Measurements from ENCODE around the gene PTPRF. TPM values are rescaled to one million over a fixed set of nuclear protein-coding genes. Genes with fewer than 3 reads are reported as not detected.
A peak's percentile ranks its signal among the peaks of the same experiment; 100 is the strongest.

Gene PTPRF
- total RNA-seq, 2 donors from 2014 or later: 0.33 to 1.3 TPM

DNA sequence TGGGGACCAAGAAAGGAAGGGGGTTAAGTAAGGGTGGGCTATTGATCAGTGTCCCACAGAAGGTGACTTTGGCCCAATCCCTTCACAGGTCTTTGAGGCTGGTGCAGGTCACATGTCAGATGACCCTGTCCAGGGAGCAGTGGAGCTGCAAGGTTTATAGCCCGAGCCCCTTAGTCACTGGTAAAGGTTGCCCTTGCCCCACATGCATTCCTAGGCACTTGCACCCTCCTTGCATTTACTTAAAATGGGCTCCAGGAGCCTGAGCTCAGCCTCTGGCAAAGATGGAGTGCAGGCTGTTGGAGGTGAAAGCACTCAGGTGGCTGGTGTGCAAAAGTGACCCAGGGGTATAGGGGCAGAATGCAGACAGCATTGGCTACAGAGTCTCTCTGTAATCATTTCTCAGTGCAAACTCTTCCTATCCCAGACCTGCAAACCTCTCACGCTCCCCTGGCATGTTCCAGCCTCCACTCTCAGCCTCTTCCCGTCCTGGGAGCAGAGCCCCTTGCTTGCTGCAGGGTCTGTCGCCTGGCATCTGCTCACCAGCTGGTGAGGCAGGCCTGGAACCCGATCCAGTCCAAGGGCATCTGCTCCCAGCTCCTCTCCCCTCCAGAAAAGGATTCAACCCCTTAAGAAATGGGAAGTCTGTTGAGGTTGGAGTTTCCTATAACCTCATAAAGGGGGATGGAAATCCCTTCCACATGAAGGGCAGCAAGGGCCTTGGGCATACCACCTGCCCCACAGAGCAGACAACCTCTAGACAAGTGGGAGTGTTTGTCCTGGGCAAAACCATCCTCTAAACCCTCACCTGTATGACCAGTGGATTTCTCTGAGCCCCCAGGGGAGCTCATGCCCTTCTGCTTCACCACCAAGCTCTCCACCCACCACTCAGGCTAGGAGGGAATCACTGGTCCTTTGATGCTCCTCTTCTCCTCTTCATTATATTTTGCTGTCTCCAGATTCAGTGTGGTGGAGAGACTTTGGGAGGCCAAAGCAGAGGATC, 23.1 kb upstream of the PTPRF start:
- Mint-ChIP-seq H3K4me1 (ENCODE audit: low read depth in 2 of 2) (peaks cover 0 to 2% of the 10 kb centered on the region in 2 donors), H3K36me3 (no peaks in the 10 kb centered on the region), H3K4me3 (no peak overlapping the region), H3K27me3 (peaks cover 0 to 10% of the 10 kb centered on the region in 2 donors), H3K27ac (no peak overlapping the region), H3K9me3 (no peaks in the 10 kb centered on the region)
- DNase-seq (ENCODE audit: low spot score) (no peak), ATAC-seq (no peak)

DNA sequence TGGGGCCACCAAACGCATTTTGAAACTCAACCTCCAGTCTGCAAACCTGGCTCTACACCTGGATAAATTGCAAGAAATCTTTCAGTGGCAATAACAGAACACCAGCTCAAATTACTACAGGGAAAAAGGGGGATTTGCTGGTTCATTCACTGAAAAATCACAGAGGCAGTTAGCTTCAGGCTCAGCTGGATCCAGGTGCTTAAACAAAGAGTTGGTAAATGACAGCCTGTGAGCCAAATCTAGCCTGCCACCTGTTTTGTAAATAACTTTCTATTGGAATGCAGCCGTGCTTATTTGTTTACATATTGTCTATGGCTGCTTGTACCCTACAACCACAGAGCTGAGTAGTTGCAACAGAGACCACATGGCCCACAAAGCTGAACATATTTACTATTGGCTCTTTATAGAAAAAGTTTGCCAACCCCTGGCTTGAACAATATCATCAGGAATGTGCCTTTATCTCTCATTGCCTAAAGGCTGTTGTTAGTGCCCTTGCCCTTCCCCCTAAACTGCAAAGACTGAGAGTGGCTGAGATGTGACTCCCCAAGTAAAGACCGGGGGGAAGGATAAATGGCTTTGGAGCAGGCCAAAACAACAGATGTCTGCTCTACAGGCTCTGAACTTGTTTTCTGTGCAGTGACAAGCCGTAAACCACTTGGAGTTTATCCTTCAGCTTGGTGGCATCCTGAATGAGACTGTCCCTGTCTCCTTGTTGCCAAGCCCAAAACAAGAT, 21.5 kb upstream of the PTPRF start:
- ATAC-seq (no peak), DNase-seq (ENCODE audit: low spot score) (no peak)
- H3K9me3 Mint-ChIP-seq: no peaks in the 10 kb centered on the region
- H3K36me3 Mint-ChIP-seq: no peaks in the 10 kb centered on the region
- H3K4me3 Mint-ChIP-seq: no peak overlapping the region
- H3K4me1 Mint-ChIP-seq (ENCODE audit: low read depth in 2 of 2): peaks cover 0 to 2% of the 10 kb centered on the region in 2 donors
- H3K27me3 Mint-ChIP-seq: peaks cover 0 to 12% of the 10 kb centered on the region in 2 donors
- H3K27ac Mint-ChIP-seq: no peak overlapping the region

DNA sequence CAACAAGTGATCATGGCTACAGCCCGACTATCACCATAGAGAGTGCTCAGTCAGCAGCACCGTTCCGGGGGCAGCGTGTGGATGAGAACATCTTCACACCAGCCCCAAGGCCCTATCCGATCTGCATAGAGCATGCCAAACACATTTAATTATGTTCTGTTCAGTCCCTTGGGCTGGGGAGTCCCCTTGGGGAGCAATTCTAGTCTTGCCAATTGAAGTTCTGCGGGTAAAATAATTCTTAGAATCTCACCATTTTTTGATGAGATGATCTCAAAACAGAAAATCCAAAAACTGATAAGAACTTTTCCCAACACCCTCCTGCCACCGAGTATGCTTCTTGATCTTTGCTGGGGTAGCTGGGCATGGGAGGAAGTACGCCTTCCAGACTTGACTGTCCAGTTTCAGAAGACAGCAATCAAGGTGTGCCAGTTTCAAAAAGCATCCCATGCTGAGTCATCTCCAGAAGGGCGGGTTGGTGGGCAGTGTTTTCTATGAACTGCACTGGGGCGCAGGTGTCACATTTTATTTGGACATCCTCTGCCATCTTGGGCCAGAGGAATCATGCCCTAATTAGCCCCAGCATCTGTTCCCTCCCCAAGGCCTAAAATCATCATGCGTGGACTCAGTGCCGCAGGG, 20.8 kb upstream of the PTPRF start:
- no peak for DNase-seq (ENCODE audit: low spot score)
- H3K27me3 Mint-ChIP-seq: peaks cover 0 to 17% of the 10 kb centered on the region in 2 donors
- H3K36me3 Mint-ChIP-seq: no peaks in the 10 kb centered on the region
- peaks cover 0 to 2% of the 10 kb centered on the region in 2 donors for H3K4me1 Mint-ChIP-seq (ENCODE audit: low read depth in 2 of 2)
- peak in 1 of 2 donors; percentile 35 for ATAC-seq
- no peak overlapping the region for H3K4me3 Mint-ChIP-seq
- H3K27ac Mint-ChIP-seq: no peak overlapping the region
- no peaks in the 10 kb centered on the region for H3K9me3 Mint-ChIP-seq

DNA sequence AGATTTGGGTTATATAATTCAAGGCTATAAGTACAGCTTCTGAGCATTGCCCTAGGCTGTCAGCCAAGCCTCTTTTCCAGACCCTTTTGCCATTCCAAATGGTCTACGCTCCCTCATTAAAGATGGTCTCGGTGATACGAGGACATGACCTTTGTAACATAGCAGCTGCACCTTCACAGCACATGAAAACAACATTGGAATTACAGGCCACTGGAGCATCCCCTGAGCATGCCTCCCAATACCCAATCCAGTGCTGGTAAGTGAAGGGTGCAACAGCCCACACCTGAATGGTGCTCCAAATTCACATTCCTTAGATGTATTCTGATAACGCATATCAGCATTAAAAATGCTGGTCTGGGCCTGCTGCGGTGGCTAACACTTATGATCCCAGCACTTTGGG, 20.1 kb upstream of the PTPRF start:
- Mint-ChIP-seq H3K27ac (no peak overlapping the region), H3K4me3 (no peak overlapping the region), H3K9me3 (no peaks in the 10 kb centered on the region), H3K4me1 (ENCODE audit: low read depth in 2 of 2) (peaks cover 0 to 2% of the 10 kb centered on the region in 2 donors), H3K27me3 (peaks cover 0 to 20% of the 10 kb centered on the region in 2 donors), H3K36me3 (no peaks in the 10 kb centered on the region)
- no peak for ATAC-seq
- DNase-seq (ENCODE audit: low spot score): no peak

DNA sequence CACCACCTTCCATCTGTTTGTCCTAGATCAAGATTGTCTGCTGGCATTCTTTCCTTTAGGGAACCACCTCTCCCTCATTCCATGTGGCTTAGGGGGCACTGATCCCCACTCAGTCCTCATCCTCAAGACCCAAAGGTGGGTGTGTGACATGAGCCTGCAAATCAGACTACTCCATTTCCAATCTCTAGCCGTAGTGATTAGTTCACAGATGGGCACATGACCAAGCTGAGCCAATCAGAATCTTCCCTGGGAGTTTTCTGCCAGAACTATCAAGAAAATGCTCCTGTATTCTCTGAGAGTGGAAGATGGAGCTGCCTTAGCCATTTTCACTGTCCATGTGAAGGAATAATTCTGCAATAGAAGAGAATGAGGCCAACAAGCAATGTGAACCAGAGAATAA, 19.3 kb upstream of the PTPRF start:
- no peaks in the 10 kb centered on the region for H3K9me3 Mint-ChIP-seq
- no peak overlapping the region for H3K4me3 Mint-ChIP-seq
- no peak overlapping the region for H3K27ac Mint-ChIP-seq
- peaks cover 0 to 20% of the 10 kb centered on the region in 2 donors for H3K27me3 Mint-ChIP-seq
- no peak for DNase-seq (ENCODE audit: low spot score)
- H3K36me3 Mint-ChIP-seq: no peaks in the 10 kb centered on the region
- H3K4me1 Mint-ChIP-seq (ENCODE audit: low read depth in 2 of 2): peaks cover 0 to 2% of the 10 kb centered on the region in 2 donors
- ATAC-seq: no peak

DNA sequence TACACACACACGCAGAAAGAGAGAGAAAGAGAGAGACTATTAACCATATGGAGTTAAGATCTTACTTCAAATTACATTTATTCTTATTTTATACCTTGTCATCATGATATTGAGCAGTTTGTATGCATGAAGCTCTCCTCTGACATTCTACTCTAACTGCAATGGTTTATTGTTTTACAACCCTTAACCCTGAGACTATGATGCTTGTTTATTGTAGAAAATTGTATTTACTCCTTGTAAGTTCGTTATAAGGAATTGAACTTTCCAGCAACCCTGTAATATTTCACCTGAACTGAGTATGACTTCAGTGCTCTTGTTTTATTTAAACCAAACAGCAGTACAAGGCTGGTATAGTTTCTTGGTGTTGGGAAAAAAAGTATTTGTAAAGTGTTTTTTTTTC, 18.6 kb upstream of the PTPRF start:
- no peaks in the 10 kb centered on the region for H3K36me3 Mint-ChIP-seq
- no peaks in the 10 kb centered on the region for H3K4me1 Mint-ChIP-seq (ENCODE audit: low read depth in 2 of 2)
- DNase-seq (ENCODE audit: low spot score) (no peak), ATAC-seq (no peak)
- H3K4me3 Mint-ChIP-seq: no peak overlapping the region
- H3K27ac Mint-ChIP-seq: no peak overlapping the region
- H3K9me3 Mint-ChIP-seq: no peaks in the 10 kb centered on the region
- H3K27me3 Mint-ChIP-seq: peaks cover 0 to 19% of the 10 kb centered on the region in 2 donors

DNA sequence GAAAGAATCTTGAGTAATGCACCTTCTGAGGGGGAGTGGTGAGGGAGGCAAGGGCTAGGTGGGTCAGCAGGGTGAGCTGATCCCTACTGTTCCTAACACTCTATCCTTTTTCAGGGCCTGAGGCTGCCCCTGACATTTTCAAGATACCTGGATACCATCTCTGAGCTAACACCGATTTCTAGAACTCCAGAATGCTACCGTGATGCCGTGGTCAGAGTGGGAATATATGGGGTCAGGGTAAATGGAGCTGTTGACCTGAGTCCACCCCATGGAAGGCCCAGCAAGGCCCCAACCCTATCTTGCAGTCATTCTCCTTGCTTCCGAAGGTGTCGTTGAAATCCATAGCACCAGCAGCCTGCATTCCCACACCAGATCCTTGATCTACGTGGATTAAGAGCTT, 18.0 kb upstream of the PTPRF start:
- ATAC-seq (no peak), DNase-seq (ENCODE audit: low spot score) (peak; percentile 32)
- H3K4me1 Mint-ChIP-seq (ENCODE audit: low read depth in 2 of 2): no peaks in the 10 kb centered on the region
- H3K27me3 Mint-ChIP-seq: peaks cover 0 to 19% of the 10 kb centered on the region in 2 donors
- no peaks in the 10 kb centered on the region for H3K36me3 Mint-ChIP-seq
- H3K4me3 Mint-ChIP-seq: no peak overlapping the region
- H3K9me3 Mint-ChIP-seq: no peaks in the 10 kb centered on the region
- H3K27ac Mint-ChIP-seq: no peak overlapping the region

DNA sequence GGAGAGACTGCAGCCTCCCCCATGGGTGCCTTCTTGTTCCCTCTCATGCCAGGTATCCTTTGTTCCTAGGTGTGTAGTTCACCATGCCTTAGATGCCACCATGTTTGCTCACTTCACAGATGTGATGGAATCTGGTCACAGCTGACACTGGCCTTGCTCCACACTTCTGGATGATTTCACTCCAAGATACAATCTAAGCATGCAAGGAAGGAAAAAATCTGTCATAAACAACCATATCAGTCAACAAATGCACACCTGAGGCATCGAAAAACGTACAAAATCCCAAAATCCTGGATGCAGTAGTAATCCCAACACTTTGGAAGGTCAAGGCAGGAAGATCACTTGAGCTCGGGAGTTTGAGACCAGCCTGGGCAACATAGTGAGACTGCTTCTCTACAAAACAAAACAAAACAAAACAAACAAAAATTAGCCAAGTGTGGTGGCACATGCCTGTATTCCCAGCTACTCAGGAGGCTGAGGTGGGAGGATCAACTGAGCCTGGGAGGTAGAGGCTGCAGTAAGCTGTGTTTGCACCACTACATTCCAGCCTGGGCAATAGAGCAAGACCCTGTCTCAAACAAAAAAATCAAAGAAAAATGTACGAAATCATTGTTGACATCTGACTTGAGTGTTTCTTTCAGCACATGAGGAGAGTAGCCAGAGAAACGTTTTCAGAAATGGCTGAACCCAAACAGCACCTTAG, 17.1 kb upstream of the PTPRF start:
- no peaks in the 10 kb centered on the region for H3K4me1 Mint-ChIP-seq (ENCODE audit: low read depth in 2 of 2)
- H3K27me3 Mint-ChIP-seq: peaks cover under 1 to 18% of the 10 kb centered on the region in 2 donors
- H3K4me3 Mint-ChIP-seq: no peak overlapping the region
- H3K36me3 Mint-ChIP-seq: no peaks in the 10 kb centered on the region
- DNase-seq (ENCODE audit: low spot score): peak; percentile 20
- H3K9me3 Mint-ChIP-seq: no peaks in the 10 kb centered on the region
- no peak overlapping the region for H3K27ac Mint-ChIP-seq
- no peak for ATAC-seq

DNA sequence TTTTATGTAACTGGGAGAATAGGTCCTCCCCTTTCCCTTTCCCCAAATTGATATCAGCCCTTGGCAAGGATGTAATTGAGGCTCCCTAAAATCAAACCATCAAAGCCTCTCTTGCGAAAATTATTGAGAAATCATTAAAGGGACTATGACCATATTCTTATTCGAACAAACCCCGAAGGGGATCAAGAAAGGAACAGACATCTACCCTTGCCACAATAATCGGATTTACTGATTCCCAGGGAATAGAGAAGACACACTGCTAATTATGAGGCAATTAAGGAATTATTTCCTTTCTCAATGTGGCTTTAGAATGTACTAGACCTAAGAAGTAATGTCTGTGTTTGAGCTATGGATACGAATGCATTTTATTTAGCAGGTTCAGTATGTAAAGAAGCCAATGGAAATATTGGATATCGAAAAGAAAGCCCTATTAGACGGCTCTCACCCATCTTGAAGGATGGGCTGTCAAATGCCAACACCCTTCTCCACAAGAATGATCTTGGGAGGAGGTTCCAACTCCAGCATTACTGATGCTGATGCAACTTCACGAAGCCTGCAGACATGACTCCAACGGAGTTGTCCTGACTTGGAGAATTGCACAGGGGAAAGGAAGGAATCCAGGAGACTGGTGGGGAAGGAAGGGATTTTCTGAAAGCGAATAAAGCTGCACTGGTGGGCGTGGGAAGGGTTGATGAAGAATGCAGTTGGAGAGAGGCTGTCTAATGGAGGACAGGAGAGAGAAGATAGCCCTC, 11.6 kb upstream of the PTPRF start:
- H3K4me3 Mint-ChIP-seq: no peak overlapping the region
- H3K27me3 Mint-ChIP-seq: peaks cover 41 to 48% of the 10 kb centered on the region in 2 donors
- ATAC-seq (no peak), DNase-seq (ENCODE audit: low spot score) (no peak)
- no peaks in the 10 kb centered on the region for H3K9me3 Mint-ChIP-seq
- no peak overlapping the region for H3K27ac Mint-ChIP-seq
- no peaks in the 10 kb centered on the region for H3K4me1 Mint-ChIP-seq (ENCODE audit: low read depth in 2 of 2)
- no peaks in the 10 kb centered on the region for H3K36me3 Mint-ChIP-seq

DNA sequence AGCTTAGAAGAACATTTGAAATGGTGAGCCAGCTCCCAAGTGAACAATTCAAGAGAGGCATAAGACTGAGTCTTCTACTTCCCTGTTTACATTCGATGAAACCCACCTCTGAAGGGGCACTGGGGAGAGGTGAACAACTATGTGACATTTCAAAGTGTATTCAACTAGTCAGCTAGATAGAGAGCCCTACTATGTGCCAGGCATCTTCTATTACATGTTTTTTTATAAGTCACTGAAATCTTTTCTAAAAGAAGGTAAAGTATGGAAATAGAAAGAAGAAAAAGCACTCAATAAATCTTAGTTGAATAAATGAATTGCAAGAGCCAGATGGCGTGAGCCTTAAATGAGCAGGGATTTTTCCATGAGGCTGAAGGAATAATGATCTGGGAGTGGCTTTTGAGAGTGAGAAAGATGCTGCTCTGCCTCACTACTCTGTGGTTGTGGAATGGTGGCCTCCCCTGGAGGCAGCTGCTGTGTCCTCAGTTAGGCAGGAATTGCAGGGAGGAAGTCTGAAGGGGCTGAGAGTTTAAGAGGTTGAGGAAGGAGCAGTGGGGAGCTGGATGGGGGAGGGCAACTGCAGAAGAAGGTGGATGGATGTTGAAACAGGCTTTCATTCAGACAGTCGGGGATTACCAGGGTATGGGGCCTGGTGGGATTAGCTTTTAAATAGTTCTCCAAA, 10.4 kb upstream of the PTPRF start:
- DNase-seq (ENCODE audit: low spot score) (peak; percentile 22), ATAC-seq (no peak)
- Mint-ChIP-seq H3K36me3 (no peaks in the 10 kb centered on the region), H3K4me1 (ENCODE audit: low read depth in 2 of 2) (no peaks in the 10 kb centered on the region), H3K4me3 (no peak overlapping the region), H3K9me3 (no peaks in the 10 kb centered on the region), H3K27me3 (peaks cover 41 to 60% of the 10 kb centered on the region in 2 donors), H3K27ac (no peak overlapping the region)

DNA sequence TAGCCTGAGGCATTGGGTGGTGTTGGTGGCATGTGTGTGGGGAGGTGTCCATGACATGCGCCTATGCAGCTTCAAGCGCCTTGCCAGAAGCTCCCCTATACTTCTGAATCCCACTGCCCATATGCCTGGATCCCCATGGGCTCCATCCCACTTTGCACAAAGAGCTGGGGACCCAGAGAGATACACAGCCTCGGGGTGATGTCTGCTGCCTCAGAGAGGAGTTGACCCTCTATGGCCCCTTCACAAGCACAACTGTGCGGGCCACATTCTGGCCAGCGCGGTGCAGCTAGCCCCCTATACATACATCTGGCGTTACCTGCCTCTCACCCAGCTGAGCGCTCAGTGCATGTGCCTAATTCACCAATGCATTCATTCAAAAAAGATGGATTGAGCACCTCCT, 9.6 kb upstream of the PTPRF start:
- Mint-ChIP-seq H3K36me3 (no peaks in the 10 kb centered on the region), H3K27me3 (peaks cover 41 to 61% of the 10 kb centered on the region in 2 donors), H3K4me1 (ENCODE audit: low read depth in 2 of 2) (no peaks in the 10 kb centered on the region), H3K9me3 (no peaks in the 10 kb centered on the region), H3K4me3 (no peak overlapping the region), H3K27ac (no peak overlapping the region)
- ATAC-seq (no peak), DNase-seq (ENCODE audit: low spot score) (peak; percentile 3)

DNA sequence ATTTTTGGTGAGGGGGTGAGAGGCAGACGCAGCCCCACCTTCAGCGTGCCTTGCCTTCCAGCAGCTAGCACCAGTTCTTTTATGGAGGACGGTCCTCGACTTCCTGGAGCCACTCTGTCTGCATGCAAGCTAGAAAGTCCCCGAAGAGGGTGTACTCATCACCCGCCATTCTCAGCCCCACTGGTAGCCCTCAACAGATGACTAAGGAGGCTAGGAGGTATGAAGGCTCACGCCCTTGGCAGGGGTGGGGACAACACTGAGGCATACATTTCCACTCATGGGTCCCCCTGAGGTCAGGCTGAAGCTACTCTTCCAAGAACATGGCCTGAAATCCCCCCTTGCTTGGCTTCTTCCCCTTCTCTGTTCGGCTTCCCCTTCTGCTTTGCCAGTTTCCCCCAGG, 8.9 kb upstream of the PTPRF start:
- Mint-ChIP-seq H3K4me3 (no peak overlapping the region), H3K4me1 (ENCODE audit: low read depth in 2 of 2) (no peaks in the 10 kb centered on the region), H3K36me3 (no peaks in the 10 kb centered on the region), H3K27ac (no peak overlapping the region), H3K9me3 (no peaks in the 10 kb centered on the region), H3K27me3 (peaks cover 40 to 61% of the 10 kb centered on the region in 2 donors)
- DNase-seq (ENCODE audit: low spot score) (peak; percentile 5), ATAC-seq (no peak)
